ENCODE results near the gene C1QTNF9B.
A peak's percentile ranks its signal among the peaks of the same experiment; 100 is the strongest.
"Not testable (repeated sequence)": the region's sequence is repeated elsewhere in the genome, so short reads cannot be mapped to it uniquely, and the experiment has no call there.

Gene C1QTNF9B

GRCh38 chr13:23899555-23899954, 2.3 kb upstream of the C1QTNF9B start:
- no peak for DNase-seq (ENCODE audit: low read depth, low spot score)
- H3K4me3 ChIP-seq (ENCODE audit: low read length): no peak overlapping the region

GRCh38 chr13:23898101-23898500, 799 bp upstream of the C1QTNF9B start:
- no peak overlapping the region for H3K4me3 ChIP-seq (ENCODE audit: low read length)
- no peak for DNase-seq (ENCODE audit: low read depth, low spot score)

- DNase-seq (ENCODE audit: low read depth, low spot score); H3K4me3 ChIP-seq (ENCODE audit: low read length): not testable (repeated sequence)
Measured at GRCh38 chr13:23894746-23895145, 2.6 kb downstream of the C1QTNF9B start.

- DNase-seq (ENCODE audit: low read depth, low spot score); H3K4me3 ChIP-seq (ENCODE audit: low read length): not testable (repeated sequence)
Measured at GRCh38 chr13:23893791-23894190, 3.5 kb downstream of the C1QTNF9B start.

- DNase-seq (ENCODE audit: low read depth, low spot score): no peak
- peak overlapping the region; percentile 91 for H3K4me3 ChIP-seq (ENCODE audit: low read length)
Measured at GRCh38 chr13:23889615-23890607, 7.4 kb downstream of the C1QTNF9B start.

GRCh38 chr13:23888658-23889614, 8.4 kb downstream of the C1QTNF9B start, which contains the start of gene MIPEP:
Gene MIPEP (minus strand): TSS chr13:23889400. CDS start chr13:23889320, 80 bp downstream.
- peak within 1 kb of the TSS; percentile 91 for H3K4me3 ChIP-seq (ENCODE audit: low read length)
- peak; percentile 90 for DNase-seq (ENCODE audit: low read depth, low spot score)

GRCh38 chr13:23884361-23884760, 12.9 kb downstream of the C1QTNF9B start:
- not testable (repeated sequence) for H3K4me3 ChIP-seq (ENCODE audit: low read length); DNase-seq (ENCODE audit: low read depth, low spot score)

GRCh38 chr13:23883255-23883654, 14.0 kb downstream of the C1QTNF9B start:
- no peak overlapping the region for H3K4me3 ChIP-seq (ENCODE audit: low read length)
- DNase-seq (ENCODE audit: low read depth, low spot score): no peak

GRCh38 chr13:23881402-23881800, 15.9 kb downstream of the C1QTNF9B start:
- not testable (repeated sequence) for DNase-seq (ENCODE audit: low read depth, low spot score)

GRCh38 chr13:23880493-23881401, 16.6 kb downstream of the C1QTNF9B start:
- not testable (repeated sequence) for DNase-seq (ENCODE audit: low read depth, low spot score); H3K4me3 ChIP-seq (ENCODE audit: low read length)

More at GRCh38 chr13:23881402-23881800, 15.9 kb downstream of the C1QTNF9B start:
- H3K4me3 ChIP-seq (ENCODE audit: low read length): not testable (repeated sequence)

- no peak overlapping the region for H3K4me3 ChIP-seq (ENCODE audit: low read length)
- no peak for DNase-seq (ENCODE audit: low read depth, low spot score)
Measured at GRCh38 chr13:23877286-23877685, 20.0 kb downstream of the C1QTNF9B start.

GRCh38 chr13:23876265-23876664, 21.0 kb downstream of the C1QTNF9B start:
- DNase-seq (ENCODE audit: low read depth, low spot score): no peak

GRCh38 chr13:23871616-23872220, 25.6 kb downstream of the C1QTNF9B start:
- H3K4me3 ChIP-seq (ENCODE audit: low read length): no peak overlapping the region
- DNase-seq (ENCODE audit: low read depth, low spot score): no peak

More at GRCh38 chr13:23876265-23876664, 21.0 kb downstream of the C1QTNF9B start:
- H3K4me3 ChIP-seq (ENCODE audit: low read length): no peak overlapping the region

GRCh38 chr13:23870356-23871140, 26.8 kb downstream of the C1QTNF9B start:
- H3K4me3 ChIP-seq (ENCODE audit: low read length): no peak overlapping the region
- no peak for DNase-seq (ENCODE audit: low read depth, low spot score)

GRCh38 chr13:23868521-23868920, 28.8 kb downstream of the C1QTNF9B start:
- DNase-seq (ENCODE audit: low read depth, low spot score): no peak
- no peak overlapping the region for H3K4me3 ChIP-seq (ENCODE audit: low read length)

GRCh38 chr13:23867027-23867491, 30.2 kb downstream of the C1QTNF9B start:
- no peak for DNase-seq (ENCODE audit: low read depth, low spot score)
- no peak overlapping the region for H3K4me3 ChIP-seq (ENCODE audit: low read length)

- H3K4me3 ChIP-seq (ENCODE audit: low read length): no peak overlapping the region
- DNase-seq (ENCODE audit: low read depth, low spot score): peak; percentile 71
Measured at GRCh38 chr13:23866420-23867026, 30.8 kb downstream of the C1QTNF9B start.

Data from Jurkat, Clone E6-1 (cell line).